ENCODE data around the gene TIFAB.

The TIFAB gene

GRCh38 chr5:135422419-135422818 lies 29.7 kb downstream of the TIFAB start:
- no peak for DNase-seq

- DNase-seq, result no peak
These were observed 35.1 kb downstream of the TIFAB start for GRCh38 chr5:135417083-135417482.

GRCh38 chr5:135405082-135405481 lies 47.1 kb downstream of the TIFAB start:
- DNase-seq, result no peak

- DNase-seq, result no peak
These were observed 50.1 kb downstream of the TIFAB start for GRCh38 chr5:135402031-135402430.

GRCh38 chr5:135400866-135401265 lies 51.3 kb downstream of the TIFAB start:
- DNase-seq, result no peak

- no peak for DNase-seq
These were observed 52.2 kb downstream of the TIFAB start for GRCh38 chr5:135399794-135400542.

GRCh38 chr5:135398855-135399793 lies 53.0 kb downstream of the TIFAB start, which contains the start of gene MACROH2A1:
Gene MACROH2A1 (minus strand): TSS chr5:135399231. CDS start chr5:135389093, 10,138 bp downstream.
- peak; percentile 83 for DNase-seq

- peak; percentile 52 for DNase-seq
These were observed 53.8 kb downstream of the TIFAB start for GRCh38 chr5:135398160-135398854.
